HG02840 (cell line): ENCODE measurements around the gene EIF4G3.

Experiments
- ATAC-seq: cut with Tn5 transposase; IDR thresholded peaks from one replicate; pipeline ENCODE4 v1.9.1; 2021; ENCODE audit warnings: mild to moderate bottlenecking, moderate library complexity, moderate number of reproducible peaks; ENCODE audit not compliant: unreplicated experiment, low FRiP score

The EIF4G3 gene

DNA sequence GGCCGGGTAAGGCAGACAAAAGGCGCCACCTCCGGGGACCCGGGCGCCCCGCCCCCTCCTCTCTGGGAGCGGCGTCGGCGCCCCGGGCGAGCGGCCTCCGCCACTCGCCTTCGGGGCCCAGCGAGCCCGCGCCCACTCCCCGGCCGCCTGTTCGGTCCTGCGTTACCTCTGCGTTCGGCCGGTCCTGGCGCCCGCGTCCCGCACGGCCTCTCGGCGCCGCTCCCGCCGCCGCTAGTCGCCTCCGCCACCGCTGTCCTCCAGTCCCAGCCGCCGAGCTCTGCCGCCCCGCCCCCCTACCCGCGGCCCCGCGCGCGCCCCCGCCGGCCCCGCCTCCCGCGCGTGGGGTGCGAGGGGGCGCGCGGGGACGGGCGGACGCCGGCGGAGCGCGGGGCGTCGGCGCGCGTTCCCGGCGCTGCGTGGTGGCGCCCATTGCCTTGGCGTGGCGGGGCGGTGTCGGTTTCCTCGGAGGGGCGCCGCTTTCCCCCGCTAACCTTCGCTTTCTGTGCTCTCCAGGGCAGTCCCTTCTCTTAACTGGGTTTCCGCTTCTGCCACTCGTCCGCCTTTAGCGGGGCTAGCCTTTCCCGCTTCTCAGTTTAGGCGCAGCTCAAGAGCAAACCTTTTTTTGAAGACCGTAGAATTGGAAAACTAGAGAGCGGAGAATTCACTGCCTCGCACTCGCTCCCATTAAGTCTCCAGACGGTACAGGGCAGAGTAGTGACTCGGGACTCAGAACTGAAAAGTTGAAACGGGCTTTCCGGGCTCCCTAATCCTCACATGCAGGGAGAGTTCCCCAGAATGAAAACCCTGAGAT is 389.5 kb downstream of the EIF4G3 start, which contains the start of gene HP1BP3:
HP1BP3 (minus strand) TSS at position 279 of the 811 bp plus-strand sequence. CDS start 6,867 bp downstream, outside the sequence.
- peak; percentile 53 for ATAC-seq

- peak; percentile 72 for ATAC-seq
Observed at GRCh38 chr1:20786253-20787028, 390.3 kb downstream of the EIF4G3 start.

DNA sequence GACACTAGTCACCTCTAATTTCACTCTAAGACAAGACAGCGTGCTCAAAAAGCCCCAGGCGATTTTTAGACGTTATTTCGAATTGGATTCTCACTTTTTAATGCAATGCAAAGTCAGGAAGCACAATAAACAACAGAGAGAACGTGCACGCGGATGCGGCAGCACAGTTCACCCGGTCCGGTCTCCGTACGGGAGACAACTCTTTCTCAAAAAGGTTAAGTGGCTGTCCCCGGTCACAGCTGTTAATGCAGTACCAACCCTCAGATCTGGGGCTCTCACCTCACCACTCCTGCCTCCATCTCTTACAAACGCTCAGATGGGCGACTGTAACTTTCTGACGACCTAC is 390.8 kb downstream of the EIF4G3 start:
- ATAC-seq: no peak

DNA sequence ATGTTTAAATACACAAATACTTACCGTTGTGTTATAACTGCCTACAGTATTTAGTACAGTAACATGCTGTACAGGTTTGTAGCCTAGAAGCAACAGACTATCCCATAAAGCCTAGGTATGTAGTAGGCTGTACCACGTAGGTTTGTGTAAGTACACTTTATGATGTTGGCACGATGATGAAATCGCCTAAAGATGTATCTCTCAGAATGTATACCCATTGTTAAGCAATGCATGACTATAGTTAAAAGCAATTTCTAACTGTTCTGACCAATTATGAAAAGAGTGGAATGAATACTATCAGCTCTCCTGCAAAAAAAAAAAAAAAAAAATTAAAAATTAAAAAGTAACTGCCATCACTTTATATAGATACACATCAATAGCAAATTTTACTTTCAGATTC is 401.0 kb downstream of the EIF4G3 start:
- ATAC-seq: no peak

GRCh38 chr1:20771780-20772179 is 404.9 kb downstream of the EIF4G3 start:
- ATAC-seq: no peak

- ATAC-seq: no peak
Observed at GRCh38 chr1:20770314-20771087, 406.2 kb downstream of the EIF4G3 start.

DNA sequence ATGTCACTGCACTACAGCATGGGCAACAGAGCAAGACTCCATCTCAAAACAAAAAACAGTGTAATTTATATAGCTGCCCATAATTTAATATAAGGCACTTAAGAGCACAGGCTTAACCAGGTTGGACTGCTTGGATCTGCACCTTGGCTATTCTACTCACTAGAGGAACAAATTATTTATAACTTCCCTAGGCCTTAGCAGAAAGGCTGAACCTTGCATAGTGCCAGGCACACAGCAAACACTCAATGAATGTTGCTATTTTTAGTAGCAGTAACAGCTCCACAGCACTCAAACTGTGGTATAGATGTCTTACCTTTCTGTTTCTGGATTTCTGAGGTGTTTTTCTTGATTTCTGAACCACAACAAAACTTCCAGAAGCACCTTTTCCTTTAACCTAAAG is 409.4 kb downstream of the EIF4G3 start:
- ATAC-seq: no peak

- ATAC-seq: no peak
Observed at GRCh38 chr1:20763417-20763816, 413.3 kb downstream of the EIF4G3 start.

GRCh38 chr1:20760322-20760721 is 416.4 kb downstream of the EIF4G3 start:
- no peak for ATAC-seq
